ENCODE results near the gene MAP3K7CL.

The MAP3K7CL gene, protein sequence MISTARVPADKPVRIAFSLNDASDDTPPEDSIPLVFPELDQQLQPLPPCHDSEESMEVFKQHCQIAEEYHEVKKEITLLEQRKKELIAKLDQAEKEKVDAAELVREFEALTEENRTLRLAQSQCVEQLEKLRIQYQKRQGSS

DNA sequence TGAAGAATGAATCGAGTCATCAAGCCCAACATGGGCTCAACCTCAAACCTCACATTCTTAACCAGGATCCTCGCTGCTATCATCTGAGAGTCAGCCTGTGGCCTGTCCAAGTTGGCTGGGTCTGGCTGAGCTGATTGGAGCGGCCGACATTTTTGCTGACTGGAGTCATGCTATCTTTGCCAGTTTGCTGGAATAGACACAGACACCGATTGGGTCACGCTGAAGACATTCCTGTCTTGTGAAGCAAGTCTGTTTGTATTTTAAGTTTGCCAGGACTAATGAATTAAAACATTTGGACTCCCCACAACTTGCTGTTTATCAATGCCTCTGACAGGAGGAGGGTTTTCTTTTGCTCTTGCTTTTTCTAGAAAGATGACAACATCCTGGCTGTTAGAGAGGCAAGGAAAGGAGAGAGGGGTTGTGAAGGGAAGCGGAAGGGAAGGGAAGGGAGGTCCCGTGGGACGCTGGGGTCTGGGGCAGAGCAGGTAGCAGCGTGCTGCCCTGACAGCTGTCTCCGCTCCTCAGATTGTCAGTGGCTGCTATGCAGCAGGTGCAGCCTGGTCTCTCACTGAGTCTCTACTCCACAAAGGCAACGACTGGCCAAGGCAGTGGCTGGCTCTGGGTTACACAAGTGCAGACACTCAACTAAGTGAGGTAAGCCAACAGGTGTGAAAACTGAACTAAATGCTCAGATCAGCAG lies at the start of gene MAP3K7CL:
Gene MAP3K7CL (plus strand): TSS at position 375 of the 700 bp plus-strand sequence. CDS start 2,701 bp downstream, outside the sequence.
- Mint-ChIP-seq H3K4me1 (no peaks in the 10 kb centered on the region), H3K9me3 (no peaks in the 10 kb centered on the region), H3K27ac (no peak within 1 kb of the TSS), H3K4me3 (no peak within 1 kb of the TSS), H3K27me3 (no peaks in the 10 kb centered on the region), H3K36me3 (no peaks in the 10 kb centered on the region)
- DNase-seq = no peak
- CTCF ChIA-PET = no interaction called here

DNA sequence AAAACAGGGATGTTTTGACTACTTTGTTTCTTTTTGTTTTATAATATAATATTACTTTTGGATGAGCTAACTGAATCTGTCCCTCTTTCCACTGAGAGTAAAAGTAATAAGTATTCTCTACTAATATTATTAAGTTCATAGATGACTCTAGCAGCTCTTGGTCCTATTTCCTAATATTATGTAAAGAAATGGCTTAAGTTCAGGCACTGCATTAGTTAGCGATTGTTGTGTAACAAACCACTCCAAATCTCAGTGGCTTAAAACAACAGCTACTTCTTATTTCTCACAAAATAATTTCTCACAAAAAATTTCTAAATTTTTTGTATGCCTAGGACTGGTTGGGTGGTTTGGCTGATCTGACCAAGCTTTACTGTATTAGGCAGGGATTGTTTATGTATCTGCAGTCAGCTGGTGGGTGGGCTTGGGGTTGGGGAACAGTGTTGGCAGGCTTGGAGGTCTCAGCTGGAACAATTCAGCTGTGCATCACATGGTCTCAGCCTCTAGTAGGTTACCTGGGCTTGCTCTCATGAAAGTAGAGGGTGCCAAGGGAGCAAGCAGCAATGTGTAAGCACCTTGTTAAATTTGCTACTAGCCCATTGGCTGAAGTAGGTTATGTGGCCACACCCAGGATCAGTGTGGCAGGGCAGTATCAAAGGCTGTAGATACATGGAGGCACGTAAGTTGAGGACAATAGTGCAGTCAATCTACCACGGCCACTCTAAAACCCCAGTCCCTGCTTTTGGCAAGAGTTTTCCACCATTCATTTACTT lies 48.2 kb upstream of the MAP3K7CL start:
- Mint-ChIP-seq H3K4me3 (no peak overlapping the region), H3K4me1 (peaks cover 43% of the 10 kb centered on the region)
- CTCF ChIA-PET = interaction anchor here (0.9 to 1.5 kb wide), 4 partner anchors 14 to 290 kb away, joined by 3 to 6 read pairs (median 4); no protein-coding TSS in a partner anchor

DNA sequence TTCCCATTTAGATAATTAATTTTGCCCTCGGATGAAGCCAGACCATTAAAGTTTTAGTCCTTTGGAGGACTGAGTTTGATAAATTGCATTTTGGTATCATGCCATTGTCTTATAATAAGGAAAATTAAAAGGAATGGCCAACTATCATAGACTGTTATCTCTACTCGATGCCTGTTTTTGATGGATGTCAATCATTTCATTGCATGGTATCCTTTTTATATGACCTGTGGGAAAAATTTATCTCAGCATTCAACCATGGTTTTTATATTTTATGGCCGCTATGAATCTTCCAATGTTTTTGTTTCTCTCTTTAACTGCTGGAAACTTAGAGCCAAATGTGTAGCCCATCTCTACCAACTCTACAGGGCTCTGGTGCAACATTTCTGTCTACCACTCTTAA lies 47.1 kb upstream of the MAP3K7CL start:
- H3K27ac Mint-ChIP-seq = no peak overlapping the region

More for the DNA sequence above, 48.2 kb upstream of the MAP3K7CL start:
- H3K9me3 Mint-ChIP-seq = no peaks in the 10 kb centered on the region
- no peaks in the 10 kb centered on the region for H3K27me3 Mint-ChIP-seq
- no peak overlapping the region for H3K27ac Mint-ChIP-seq
- peaks cover 20% of the 10 kb centered on the region for H3K36me3 Mint-ChIP-seq
- no peak for DNase-seq

DNA sequence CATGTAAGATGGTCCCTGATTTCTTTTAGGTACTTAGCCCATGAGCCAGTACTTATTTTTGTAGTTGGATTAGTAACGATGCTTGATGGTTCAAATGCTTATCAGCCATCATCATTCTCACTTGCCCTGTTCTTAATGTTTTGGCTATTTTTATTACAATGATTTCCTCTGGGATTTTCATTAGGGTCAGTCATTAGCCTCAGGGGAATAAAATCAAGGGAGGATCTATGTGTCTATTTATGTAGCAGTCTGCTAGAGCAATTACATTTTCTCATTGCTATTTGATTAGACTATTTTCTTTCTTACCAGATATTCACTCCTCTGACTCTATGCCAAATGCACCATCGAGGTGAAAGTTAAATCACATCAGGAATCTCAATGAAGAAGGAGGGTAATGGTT lies 46.1 kb upstream of the MAP3K7CL start:
- no peak overlapping the region for H3K27ac Mint-ChIP-seq
- CTCF ChIA-PET = no interaction called here
- H3K4me1 Mint-ChIP-seq = peaks cover 25% of the 10 kb centered on the region
- no peaks in the 10 kb centered on the region for H3K9me3 Mint-ChIP-seq
- DNase-seq = no peak
- H3K36me3 Mint-ChIP-seq = peaks cover 11% of the 10 kb centered on the region
- H3K4me3 Mint-ChIP-seq = no peak overlapping the region
- no peaks in the 10 kb centered on the region for H3K27me3 Mint-ChIP-seq

More for the DNA sequence above, 47.1 kb upstream of the MAP3K7CL start:
- no peak for DNase-seq
- H3K4me1 Mint-ChIP-seq = peaks cover 36% of the 10 kb centered on the region
- peaks cover 19% of the 10 kb centered on the region for H3K36me3 Mint-ChIP-seq
- no peak overlapping the region for H3K4me3 Mint-ChIP-seq
- no peaks in the 10 kb centered on the region for H3K9me3 Mint-ChIP-seq
- no peaks in the 10 kb centered on the region for H3K27me3 Mint-ChIP-seq
- CTCF ChIA-PET = interaction anchor here (0.5 to 0.6 kb wide), 2 partner anchors 201 to 288 kb away, joined by 3 to 4 read pairs; no protein-coding TSS in a partner anchor

DNA sequence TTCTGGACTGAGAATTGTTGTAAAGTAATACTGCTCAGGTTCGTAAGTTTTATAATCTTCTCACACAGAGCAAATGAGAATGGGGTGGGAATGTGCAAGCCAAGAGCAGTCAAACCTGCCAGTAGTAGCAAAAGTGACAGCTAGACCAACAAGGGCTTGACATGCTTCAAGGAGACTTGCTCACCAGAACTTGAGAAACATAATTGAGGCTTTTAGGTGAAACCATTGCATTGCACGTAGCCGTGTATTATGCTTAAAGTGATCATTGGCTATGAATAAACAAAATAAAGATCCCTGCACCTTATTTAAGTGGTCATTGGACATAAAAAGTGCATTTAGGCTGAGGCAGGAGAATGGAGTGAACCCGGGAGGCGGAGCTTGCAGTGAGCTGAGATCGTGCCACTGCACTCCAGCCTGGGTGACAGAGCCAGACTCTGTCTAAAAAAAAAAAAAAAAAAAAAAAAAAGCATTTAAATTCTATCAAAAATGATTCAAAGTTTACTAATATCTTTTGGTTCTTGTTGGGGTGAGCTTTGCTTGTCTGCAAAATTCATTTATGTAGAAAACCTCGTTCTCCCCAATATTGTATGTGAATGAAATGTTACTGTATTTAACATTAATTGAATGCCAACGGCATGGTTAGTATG lies 45.2 kb upstream of the MAP3K7CL start:
- CTCF ChIA-PET = no interaction called here
- Mint-ChIP-seq H3K27me3 (no peaks in the 10 kb centered on the region), H3K27ac (no peak overlapping the region), H3K4me1 (peaks cover 16% of the 10 kb centered on the region), H3K4me3 (no peak overlapping the region), H3K36me3 (peaks cover 6% of the 10 kb centered on the region), H3K9me3 (no peaks in the 10 kb centered on the region)
- no peak for DNase-seq

DNA sequence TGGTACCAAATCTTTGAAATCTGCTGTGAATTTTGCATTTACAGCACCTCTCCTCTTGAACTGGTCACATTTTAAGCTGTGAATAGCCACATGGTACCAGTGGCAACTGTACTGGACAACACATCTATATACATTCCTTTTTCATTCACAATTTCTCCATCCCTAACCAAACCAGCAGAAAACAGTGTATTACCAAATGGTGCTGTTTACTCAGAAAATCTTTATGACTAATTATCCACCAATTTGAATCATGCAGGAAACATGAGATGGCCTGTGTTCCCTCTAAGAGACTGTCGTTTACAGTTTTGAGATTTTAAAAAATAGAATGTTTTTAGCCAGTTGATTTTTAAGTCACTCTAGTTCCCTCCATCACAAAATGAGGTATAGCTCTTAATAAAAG lies 39.4 kb upstream of the MAP3K7CL start:
- CTCF ChIA-PET = interaction anchor here (0.8 to 3.4 kb wide), 7 partner anchors 58 to 286 kb away, joined by 3 to 20 read pairs (median 3); partner anchors contain the start of gene BACH1
- no peak for DNase-seq
- no peak overlapping the region for H3K27ac Mint-ChIP-seq
- no peaks in the 10 kb centered on the region for H3K4me1 Mint-ChIP-seq
- H3K9me3 Mint-ChIP-seq = no peaks in the 10 kb centered on the region
- H3K27me3 Mint-ChIP-seq = no peaks in the 10 kb centered on the region
- H3K4me3 Mint-ChIP-seq = no peak overlapping the region
- H3K36me3 Mint-ChIP-seq = peaks cover 7% of the 10 kb centered on the region

DNA sequence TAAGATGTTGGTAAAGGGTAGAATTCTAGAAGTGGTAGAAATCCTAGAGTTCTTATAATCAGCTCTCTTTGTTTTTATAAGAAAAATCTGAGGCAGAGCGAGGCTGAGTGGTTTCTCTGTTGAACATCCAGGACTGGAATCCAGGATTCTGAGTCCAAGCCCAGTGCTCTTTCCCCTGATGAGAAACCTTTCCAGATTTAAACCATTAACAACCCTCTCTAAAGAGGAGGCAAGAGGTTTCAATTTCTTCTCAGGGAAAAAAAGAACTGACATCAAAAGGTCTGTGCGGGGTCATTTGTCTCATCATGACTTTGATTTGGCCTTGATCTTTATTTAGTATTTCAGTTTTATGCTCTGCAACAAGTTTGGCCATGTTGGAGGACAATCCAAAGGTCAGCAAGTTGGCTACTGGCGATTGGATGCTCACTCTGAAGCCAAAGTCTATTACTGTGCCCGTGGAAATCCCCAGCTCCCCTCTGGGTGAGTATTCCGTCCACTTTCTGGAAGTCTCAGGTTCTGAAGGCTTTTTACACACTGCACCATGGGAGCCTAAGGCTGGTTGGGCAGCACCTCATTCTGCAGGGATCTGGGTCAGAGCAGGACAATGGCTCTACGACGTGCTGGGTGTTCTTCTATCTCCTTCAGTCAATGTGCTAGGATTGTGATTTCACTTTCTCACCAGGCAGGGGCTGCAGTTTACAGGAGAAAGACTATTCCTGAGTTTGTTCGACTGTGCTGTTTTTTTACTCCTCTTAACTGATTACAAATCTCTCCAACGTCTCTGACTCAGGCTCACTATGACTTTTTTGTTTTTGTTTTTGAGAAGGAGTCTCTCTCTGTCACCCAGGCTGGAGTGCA lies 38.1 kb upstream of the MAP3K7CL start:
- CTCF ChIA-PET = interaction anchor here (1.0 to 3.4 kb wide), 8 partner anchors 56 to 284 kb away, joined by 3 to 20 read pairs (median 3); partner anchors contain the start of gene BACH1
- H3K27ac Mint-ChIP-seq = no peak overlapping the region
- no peaks in the 10 kb centered on the region for H3K4me1 Mint-ChIP-seq
- H3K4me3 Mint-ChIP-seq = no peak overlapping the region
- no peaks in the 10 kb centered on the region for H3K9me3 Mint-ChIP-seq
- H3K36me3 Mint-ChIP-seq = peaks cover 6% of the 10 kb centered on the region
- no peak for DNase-seq
- H3K27me3 Mint-ChIP-seq = no peaks in the 10 kb centered on the region

DNA sequence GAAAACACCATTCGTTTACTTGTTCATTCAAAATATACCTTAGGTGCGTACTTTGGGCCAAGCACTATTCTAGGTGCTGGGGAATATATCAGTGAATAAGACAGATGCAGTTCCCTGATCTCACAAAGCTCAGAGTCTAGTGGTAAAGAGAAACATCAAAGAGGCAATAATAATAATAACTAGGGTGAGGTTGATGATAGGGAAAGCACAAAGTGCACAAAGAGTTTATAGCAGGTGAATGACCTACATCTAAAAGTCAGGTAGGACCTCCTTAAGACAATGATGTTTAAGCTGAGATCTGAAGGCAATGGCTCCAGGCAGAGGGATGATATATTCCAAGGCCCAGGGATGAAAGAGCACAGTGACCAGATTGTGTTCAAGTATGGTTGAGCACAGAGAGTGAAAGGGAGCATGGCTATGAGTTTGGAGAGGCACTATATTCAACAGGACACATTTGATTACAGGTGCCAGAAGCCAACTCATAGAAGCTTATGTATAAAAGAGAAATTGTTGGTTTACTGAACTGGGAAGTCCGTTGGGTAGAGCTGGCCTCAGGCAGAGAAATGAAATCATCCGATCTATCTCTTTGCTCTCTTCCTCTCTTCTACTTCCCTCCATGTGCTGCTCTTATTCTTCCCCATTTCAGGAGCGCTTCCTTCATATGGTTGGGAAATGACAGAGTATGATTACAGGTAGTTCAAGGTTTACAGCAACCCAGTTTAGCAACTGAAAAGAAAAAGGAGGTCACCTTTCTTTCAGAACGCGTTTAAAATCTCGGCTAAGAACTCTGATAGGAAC lies 34.0 kb upstream of the MAP3K7CL start:
- Mint-ChIP-seq H3K36me3 (peaks cover 9% of the 10 kb centered on the region), H3K27ac (no peak overlapping the region), H3K27me3 (no peaks in the 10 kb centered on the region), H3K4me1 (no peaks in the 10 kb centered on the region), H3K9me3 (no peaks in the 10 kb centered on the region), H3K4me3 (no peak overlapping the region)
- DNase-seq = no peak
- CTCF ChIA-PET = interaction anchor here (0.7 to 1.1 kb wide), 4 partner anchors 15 to 275 kb away, joined by 3 to 5 read pairs (median 3); no protein-coding TSS in a partner anchor

DNA sequence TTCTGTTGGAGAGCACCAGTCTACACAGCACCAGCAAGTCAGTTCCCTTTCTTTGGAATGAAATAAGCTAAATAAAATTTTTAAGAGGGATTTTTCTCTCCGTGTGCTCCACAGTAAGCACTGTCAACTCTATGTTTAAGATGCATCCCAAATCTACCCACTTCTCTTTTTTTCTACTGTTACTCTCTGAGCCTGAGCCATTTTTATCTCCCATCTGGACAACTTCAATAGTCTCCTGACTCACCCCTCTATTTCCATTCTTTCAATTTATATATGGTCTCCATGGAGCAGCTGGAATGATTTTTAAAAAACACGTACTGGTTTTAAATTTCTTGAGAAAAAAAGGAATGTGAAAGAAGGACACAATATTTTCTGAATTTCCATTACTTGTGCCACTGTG lies 32.3 kb upstream of the MAP3K7CL start:
- peaks cover 9% of the 10 kb centered on the region for H3K36me3 Mint-ChIP-seq
- H3K27me3 Mint-ChIP-seq = no peaks in the 10 kb centered on the region
- no peak overlapping the region for H3K4me3 Mint-ChIP-seq
- H3K27ac Mint-ChIP-seq = no peak overlapping the region
- DNase-seq = no peak
- H3K9me3 Mint-ChIP-seq = no peaks in the 10 kb centered on the region
- CTCF ChIA-PET = interaction anchor here (1.0 to 1.3 kb wide), 2 partner anchors 10 to 22 kb away, joined by 3 read pairs; no protein-coding TSS in a partner anchor
- no peaks in the 10 kb centered on the region for H3K4me1 Mint-ChIP-seq

DNA sequence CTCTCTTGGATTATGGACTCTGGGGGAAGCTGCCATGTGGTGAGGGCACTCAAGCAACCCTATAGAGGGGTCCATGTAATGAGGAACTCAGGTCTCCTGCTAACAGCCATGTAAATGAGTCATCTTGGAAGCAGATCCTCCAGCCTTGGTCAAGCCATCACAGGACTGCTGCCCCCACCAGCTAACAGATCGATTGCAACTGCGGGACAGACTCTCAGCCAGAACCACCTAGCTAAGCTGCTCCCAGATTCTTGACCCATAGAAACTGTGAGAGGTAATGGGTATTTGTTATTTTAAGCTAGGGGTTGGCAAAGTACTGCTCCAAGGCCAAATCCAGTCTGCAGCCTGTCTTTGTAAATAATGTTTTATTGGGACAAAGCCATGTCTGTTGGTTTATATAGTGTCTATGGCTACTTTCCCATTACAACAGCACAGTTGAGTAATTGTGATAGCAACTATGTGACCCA lies 27.6 kb upstream of the MAP3K7CL start:
- Mint-ChIP-seq H3K36me3 (peaks cover 5% of the 10 kb centered on the region), H3K4me3 (no peak overlapping the region), H3K27ac (no peak overlapping the region), H3K9me3 (no peaks in the 10 kb centered on the region), H3K4me1 (no peaks in the 10 kb centered on the region), H3K27me3 (no peaks in the 10 kb centered on the region)
- CTCF ChIA-PET = no interaction called here
- no peak for DNase-seq

DNA sequence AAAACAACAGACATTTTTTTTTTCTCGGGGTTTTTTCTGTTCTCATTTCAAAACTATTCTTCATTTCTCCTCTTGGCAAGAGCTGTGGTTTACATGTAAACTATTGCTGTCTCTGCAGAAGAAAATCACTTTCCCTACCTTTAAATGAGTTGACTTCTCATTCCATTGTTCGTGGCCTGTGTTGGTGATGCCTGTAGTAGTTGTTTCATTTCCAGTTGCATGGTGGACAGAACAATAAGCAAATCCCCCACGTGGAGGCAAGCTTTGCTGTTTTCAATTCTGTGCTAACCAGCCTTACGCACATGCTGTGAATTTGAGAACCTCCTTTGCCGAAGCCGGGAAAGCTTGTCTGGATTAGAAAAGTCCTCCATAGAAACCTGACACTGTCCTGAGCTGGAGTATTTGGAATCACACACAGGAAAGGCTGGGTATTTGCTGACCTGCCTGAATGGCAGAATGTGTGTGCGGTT lies 26.2 kb upstream of the MAP3K7CL start:
- H3K27me3 Mint-ChIP-seq = no peaks in the 10 kb centered on the region
- H3K9me3 Mint-ChIP-seq = no peaks in the 10 kb centered on the region
- CTCF ChIA-PET = no interaction called here
- H3K4me1 Mint-ChIP-seq = no peaks in the 10 kb centered on the region
- H3K36me3 Mint-ChIP-seq = peaks cover 5% of the 10 kb centered on the region
- DNase-seq = no peak
- H3K27ac Mint-ChIP-seq = peak overlapping the region; percentile 5
- H3K4me3 Mint-ChIP-seq = no peak overlapping the region

DNA sequence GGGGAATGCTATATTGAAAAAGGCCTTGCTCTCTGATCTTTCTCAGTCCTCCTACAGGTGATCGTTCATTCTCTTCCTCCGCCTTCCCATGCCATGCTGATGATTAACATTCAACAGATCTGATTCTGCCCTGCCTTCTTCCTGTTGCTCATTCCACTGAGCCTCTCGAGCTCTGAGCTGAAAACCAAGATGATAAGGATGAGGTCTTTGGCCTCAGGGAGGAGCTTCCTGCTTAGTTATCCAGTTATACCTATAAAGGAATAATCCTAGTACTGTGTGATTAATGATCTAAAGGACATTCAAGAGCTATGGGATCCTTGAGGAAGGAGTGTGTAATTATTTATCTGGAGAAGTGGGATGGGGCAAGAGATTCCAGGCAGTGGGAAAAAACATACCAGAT lies 25.2 kb upstream of the MAP3K7CL start:
- H3K27ac Mint-ChIP-seq = no peak overlapping the region
- H3K36me3 Mint-ChIP-seq = peaks cover 2% of the 10 kb centered on the region
- DNase-seq = no peak
- H3K9me3 Mint-ChIP-seq = no peaks in the 10 kb centered on the region
- H3K27me3 Mint-ChIP-seq = no peaks in the 10 kb centered on the region
- CTCF ChIA-PET = interaction anchor here (1.2 to 1.3 kb wide), 2 partner anchors 10 to 266 kb away, joined by 4 read pairs; no protein-coding TSS in a partner anchor
- no peaks in the 10 kb centered on the region for H3K4me1 Mint-ChIP-seq
- H3K4me3 Mint-ChIP-seq = no peak overlapping the region

Measured in activated naive CD4-positive, alpha-beta T cell treated with anti-CD3 and anti-CD28 coated beads, Interleukin-2, amount 10 ng/mL, durations not matched to agents 7 days and 5 days (primary cell).